Liver (tissue), 10 donors: Measurements from ENCODE around the gene TRIM64. TPM values are rescaled to one million over a fixed set of nuclear protein-coding genes. Genes with fewer than 3 reads are reported as not detected.
"Not testable (repeated sequence)": the region's sequence is repeated elsewhere in the genome, so short reads cannot be mapped to it uniquely, and the experiment has no call there.

ENCODE experiments used
- DNase-seq: peaks from one replicate; pipeline ENCODE4 v3.0.0-alpha.2; 2017; ENCODE audit warnings: low spot score
- H3K27ac ChIP-seq, 2 donors: one replicate each; pipeline ENCODE4 v1.7.0; 2013; ENCODE audit warnings: inconsistent platforms in 2 of 2, low read length in 2 of 2, control low read depth in 1 of 2, low read depth in 1 of 2, mild to moderate bottlenecking in 1 of 2
- H3K27me3 ChIP-seq, 4 donors: one replicate each; pipeline versions ENCODE4 v1.6.1 to v1.7.0; 2013; ENCODE audit warnings: low read length in 3 of 4, inconsistent platforms in 1 of 4, mild to moderate bottlenecking in 1 of 4, moderate library complexity in 1 of 4; ENCODE audit not compliant: control insufficient read depth in 4 of 4, insufficient read depth in 4 of 4
- H3K36me3 ChIP-seq, 4 donors: one replicate each; pipeline versions ENCODE4 v1.6.1 to v1.7.0; 2013; ENCODE audit warnings: low read length in 3 of 4, mild to moderate bottlenecking in 3 of 4, low read depth in 1 of 4, moderate library complexity in 1 of 4; ENCODE audit not compliant: control insufficient read depth in 4 of 4, insufficient read depth in 3 of 4
- H3K4me1 ChIP-seq, 4 donors: one replicate each; pipeline versions ENCODE4 v1.6.1 to v1.7.0; 2013; ENCODE audit warnings: low read length in 3 of 4, mild to moderate bottlenecking in 3 of 4, moderate library complexity in 1 of 4; ENCODE audit not compliant: control insufficient read depth in 4 of 4, insufficient read depth in 4 of 4
- H3K4me3 ChIP-seq, 3 donors: one replicate each; pipeline versions ENCODE4 v1.6.1 to v1.7.0; 2013; ENCODE audit warnings: low read length in 3 of 3, control low read depth in 1 of 3, low read depth in 1 of 3, mild to moderate bottlenecking in 1 of 3
- H3K9ac ChIP-seq, 2 donors: one replicate each; pipeline ENCODE4 v1.7.0; 2013; ENCODE audit warnings: low read length in 2 of 2, mild to moderate bottlenecking in 2 of 2, moderate library complexity in 2 of 2, control low read depth in 1 of 2, low read depth in 1 of 2
- H3K9me3 ChIP-seq, 4 donors: one replicate each; pipeline versions ENCODE4 v1.6.1 to v1.7.0; 2013; ENCODE audit warnings: low read length in 3 of 4; ENCODE audit not compliant: control insufficient read depth in 4 of 4
- WGBS: extraction: QIAGEN DNeasy Blood & Tissue Kit; methylation state at CpG from one replicate; pipeline ENCODE4 v1.1.7; 2013; 5-methylcytosine and 5-hydroxymethylcytosine counted together
- polyA plus RNA-seq, 2 donors: library from polyadenylated mRNA; stranded (reverse) in 1 of 2; unstranded in 1 of 2; fragments of 200-250 nt in 1 of 2; fragments of >200 nt in 1 of 2; fragmentation: Nextera tagmentation in 1 of 2; extraction: Ambion mirVana in 1 of 2; gene quantifications; one replicate each; pipeline versions ENCODE4 v1.2.1 to v1.2.3, GENCODE V29; 2013 to 2015
- small RNA-seq: library from RNA; depleted of rRNA; stranded (forward); fragments of <200 nt; gene quantifications from one replicate; pipeline ENCODE3, GENCODE V24; 2014
- total RNA-seq, 2 donors: library from RNA; depleted of rRNA; stranded (reverse); fragments of >200 nt; gene quantifications; one replicate each; pipeline ENCODE4 v1.2.3, GENCODE V29; 2014
- donor health status: healthy.
- donor health status: healthy.
- donor health status: healthy.
- donor health status: healthy.
- donor health status: healthy.

Gene TRIM64
- total and polyA plus RNA-seq, 4 donors: not detected

DNA sequence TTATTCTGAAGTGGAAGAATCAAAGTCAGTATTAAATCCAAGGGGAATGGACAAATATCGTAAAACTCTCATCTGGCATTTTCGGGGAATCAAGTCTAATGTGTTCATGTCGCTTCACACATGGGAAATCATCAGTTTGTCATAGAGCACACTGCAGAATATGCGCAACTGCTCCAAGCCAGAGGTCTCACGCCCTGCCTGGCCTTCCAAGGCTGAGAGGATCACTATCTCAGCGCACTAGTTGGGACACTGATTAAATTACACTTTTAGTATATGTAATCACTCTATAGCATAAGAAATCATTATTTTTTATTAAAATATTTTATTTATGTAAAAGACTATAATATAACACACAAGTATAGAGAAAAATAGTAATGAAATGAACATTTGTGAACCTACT lies 5.0 kb upstream of the TRIM64 start:
- not testable (repeated sequence) for H3K4me3 ChIP-seq, H3K9me3 ChIP-seq, H3K36me3 ChIP-seq, H3K27me3 ChIP-seq, H3K9ac ChIP-seq, H3K4me1 ChIP-seq, H3K27ac ChIP-seq, DNase-seq
- WGBS: 80% methylated on average over 3 of the region's 6 CpGs

Small RNAs within 50 kb of the gene (small RNA-seq; reads per million reads assigned to genes)
- gene AP004607.1: not detected

Other genes with a start within 250 kb of the TRIM64 start
- gene TRIM49, start 157.5 kb upstream of the TRIM64 start, total RNA-seq: not detected
- gene TRIM49, start 157.5 kb upstream of the TRIM64 start, polyA plus RNA-seq: not detected
- not detected for gene TRIM64B, start 87.5 kb upstream of the TRIM64 start, total RNA-seq
- gene TRIM64B, start 87.5 kb upstream of the TRIM64 start, polyA plus RNA-seq: not detected
- not detected for gene TRIM49D1, start 43.8 kb upstream of the TRIM64 start, total RNA-seq
- gene TRIM49D1, start 43.8 kb upstream of the TRIM64 start, polyA plus RNA-seq: not detected
- not detected for gene TRIM49D2, start 42.0 kb upstream of the TRIM64 start, total RNA-seq
- gene TRIM49D2, start 42.0 kb upstream of the TRIM64 start, polyA plus RNA-seq: not detected
- not detected for gene TRIM49C, start 65.1 kb downstream of the TRIM64 start, total RNA-seq
- gene TRIM49C, start 65.1 kb downstream of the TRIM64 start, polyA plus RNA-seq: not detected
- gene UBTFL1, start 119.9 kb downstream of the TRIM64 start, total RNA-seq: not detected
- not detected for gene UBTFL1, start 119.9 kb downstream of the TRIM64 start, polyA plus RNA-seq
- gene NAALAD2, start 168.6 kb downstream of the TRIM64 start, total RNA-seq: 1 to 10 TPM; 1.6 to 3.3 TPM
- gene NAALAD2, start 168.6 kb downstream of the TRIM64 start, polyA plus RNA-seq: under 1 TPM; 0.21 to 0.51 TPM